Measurements from ENCODE around the gene TESMIN. TPM values are rescaled to one million over a fixed set of nuclear protein-coding genes. Genes with fewer than 3 reads are reported as not detected.

TESMIN gene
- total RNA-seq, 6 donors from 2014 or later, result 0.76 to 7.3 (median 1.8) TPM

- WGBS, 2 donors, result 94 to 97% methylated on average over 11 to 16 of the region's 16 CpGs
- Histone ChIP-seq H3K27ac (no peak overlapping the region), H3K27me3 (no peaks in the 10 kb centered on the region), H3K4me3 (no peak overlapping the region), H3K4me1 (no peaks in the 10 kb centered on the region), H3K36me3 (peaks cover 16 to 99% (median 64%) of the 10 kb centered on the region in 4 donors), H3K9me3 (no peaks in the 10 kb centered on the region)
- peak in 1 of 2 donors; percentile 46 for DNase-seq
- no peak for ATAC-seq (ENCODE audit: low FRiP score in 2 of 2)
- no peak for TF ChIP-seq POLR2A (IDR thresholded peaks at IDR 0.05)
Observed at GRCh38 chr11:68784653-68785052, 33.3 kb upstream of the TESMIN start.

DNA sequence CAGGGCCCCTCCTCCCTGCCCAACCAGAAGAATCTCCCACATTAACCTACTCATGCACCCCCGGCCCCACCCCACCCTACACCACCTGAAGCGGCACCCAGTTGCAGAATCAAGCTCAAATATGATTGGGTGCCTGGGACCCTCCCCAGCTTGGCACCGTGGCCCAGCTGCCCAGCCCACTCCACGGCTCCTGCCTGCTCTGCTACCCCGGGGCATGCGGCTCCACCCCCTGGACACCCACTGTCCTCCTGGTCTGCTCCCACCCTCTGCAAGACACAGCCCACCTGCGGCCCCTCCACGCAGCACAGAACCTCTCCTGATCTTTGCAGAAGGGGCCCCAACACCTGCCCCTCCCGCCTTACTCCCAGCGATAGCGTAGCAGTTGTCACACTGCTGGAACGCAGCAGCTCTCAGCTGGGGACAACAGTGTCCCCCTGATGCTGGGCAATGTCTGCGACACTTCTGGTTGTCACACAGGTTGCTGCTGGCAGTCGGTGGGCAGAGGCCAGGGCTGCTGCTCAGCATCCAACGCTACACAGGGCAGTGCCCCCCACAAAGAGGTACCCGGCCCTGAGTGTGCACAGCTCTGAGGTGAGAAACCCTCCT is 32.0 kb upstream of the TESMIN start:
- Histone ChIP-seq H3K4me3 (no peak overlapping the region), H3K27ac (no peak overlapping the region), H3K9me3 (no peaks in the 10 kb centered on the region), H3K27me3 (no peaks in the 10 kb centered on the region), H3K4me1 (no peaks in the 10 kb centered on the region), H3K36me3 (peaks cover 16 to 99% (median 71%) of the 10 kb centered on the region in 4 donors)
- TF ChIP-seq, protein P1, sequence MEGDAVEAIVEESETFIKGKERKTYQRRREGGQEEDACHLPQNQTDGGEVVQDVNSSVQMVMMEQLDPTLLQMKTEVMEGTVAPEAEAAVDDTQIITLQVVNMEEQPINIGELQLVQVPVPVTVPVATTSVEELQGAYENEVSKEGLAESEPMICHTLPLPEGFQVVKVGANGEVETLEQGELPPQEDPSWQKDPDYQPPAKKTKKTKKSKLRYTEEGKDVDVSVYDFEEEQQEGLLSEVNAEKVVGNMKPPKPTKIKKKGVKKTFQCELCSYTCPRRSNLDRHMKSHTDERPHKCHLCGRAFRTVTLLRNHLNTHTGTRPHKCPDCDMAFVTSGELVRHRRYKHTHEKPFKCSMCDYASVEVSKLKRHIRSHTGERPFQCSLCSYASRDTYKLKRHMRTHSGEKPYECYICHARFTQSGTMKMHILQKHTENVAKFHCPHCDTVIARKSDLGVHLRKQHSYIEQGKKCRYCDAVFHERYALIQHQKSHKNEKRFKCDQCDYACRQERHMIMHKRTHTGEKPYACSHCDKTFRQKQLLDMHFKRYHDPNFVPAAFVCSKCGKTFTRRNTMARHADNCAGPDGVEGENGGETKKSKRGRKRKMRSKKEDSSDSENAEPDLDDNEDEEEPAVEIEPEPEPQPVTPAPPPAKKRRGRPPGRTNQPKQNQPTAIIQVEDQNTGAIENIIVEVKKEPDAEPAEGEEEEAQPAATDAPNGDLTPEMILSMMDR (IDR thresholded peaks at IDR 0.05), result no peak
- TF ChIP-seq POLR2A (IDR thresholded peaks at IDR 0.05) (no peak), EP300 (IDR thresholded peaks at IDR 0.05) (no peak), POLR2AphosphoS5 (IDR thresholded peaks at IDR 0.05) (no peak)
- DNase-seq (peak in 1 of 2 donors; percentile 51), ATAC-seq (ENCODE audit: low FRiP score in 2 of 2) (peak in 1 of 2 donors; percentile 11)
- 95 to 97% methylated on average over 13 to 16 of the region's 16 CpGs for WGBS, 2 donors

GRCh38 chr11:68782711-68783110 is 31.4 kb upstream of the TESMIN start:
- Histone ChIP-seq H3K4me3 (no peak overlapping the region), H3K9me3 (no peaks in the 10 kb centered on the region), H3K4me1 (no peaks in the 10 kb centered on the region), H3K27ac (no peak overlapping the region), H3K27me3 (no peaks in the 10 kb centered on the region), H3K36me3 (peaks cover 19 to 100% (median 71%) of the 10 kb centered on the region in 4 donors)
- 96 to 97% methylated on average over 26 of the region's 26 CpGs for WGBS, 2 donors
- TF ChIP-seq EP300 (IDR thresholded peaks at IDR 0.05) (no peak), POLR2A (IDR thresholded peaks at IDR 0.05) (no peak), POLR2AphosphoS5 (IDR thresholded peaks at IDR 0.05) (no peak)
- TF ChIP-seq, protein P1 (IDR thresholded peaks at IDR 0.05), result no peak
- DNase-seq (peak in 1 of 2 donors; percentile 63), ATAC-seq (ENCODE audit: low FRiP score in 2 of 2) (no peak)

DNA sequence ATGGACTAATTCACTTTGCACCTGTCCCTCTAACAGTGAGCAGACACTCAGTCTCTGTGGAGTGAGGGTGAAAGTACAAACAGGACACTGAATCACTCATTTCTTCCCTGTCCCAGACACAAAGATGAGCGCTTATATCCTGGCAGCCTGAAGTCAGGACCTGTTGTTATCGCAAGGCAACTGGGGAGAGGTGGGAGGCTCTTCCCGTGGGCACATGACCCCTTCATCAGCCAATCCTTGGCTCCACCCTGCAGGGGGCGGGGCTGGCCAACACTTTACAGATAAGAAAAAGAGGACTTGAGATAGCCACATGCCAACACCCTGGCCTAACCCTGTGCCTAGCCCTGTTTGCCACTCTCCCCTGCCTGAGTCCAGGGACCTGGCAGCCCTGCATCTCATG is 29.5 kb upstream of the TESMIN start:
- H3K36me3 ChIP-seq, result peaks cover 23 to 100% (median 79%) of the 10 kb centered on the region in 4 donors
- peak; percentile 60 to 68 for DNase-seq
- no peak overlapping the region for H3K4me3 ChIP-seq
- TF ChIP-seq EP300 (IDR thresholded peaks at IDR 0.05) (no peak), POLR2AphosphoS5 (IDR thresholded peaks at IDR 0.05) (no peak)
- WGBS, 2 donors, result 60% methylated on average over 4 of the region's 4 CpGs; no CpG with 5 or more reads in 1 of the 2 donors
- peak; percentile 41 to 73 for ATAC-seq (ENCODE audit: low FRiP score in 2 of 2)
- no peak overlapping the region for H3K27ac ChIP-seq
- no peaks in the 10 kb centered on the region for H3K4me1 ChIP-seq
- H3K9me3 ChIP-seq, result no peaks in the 10 kb centered on the region
- no peaks in the 10 kb centered on the region for H3K27me3 ChIP-seq

DNA sequence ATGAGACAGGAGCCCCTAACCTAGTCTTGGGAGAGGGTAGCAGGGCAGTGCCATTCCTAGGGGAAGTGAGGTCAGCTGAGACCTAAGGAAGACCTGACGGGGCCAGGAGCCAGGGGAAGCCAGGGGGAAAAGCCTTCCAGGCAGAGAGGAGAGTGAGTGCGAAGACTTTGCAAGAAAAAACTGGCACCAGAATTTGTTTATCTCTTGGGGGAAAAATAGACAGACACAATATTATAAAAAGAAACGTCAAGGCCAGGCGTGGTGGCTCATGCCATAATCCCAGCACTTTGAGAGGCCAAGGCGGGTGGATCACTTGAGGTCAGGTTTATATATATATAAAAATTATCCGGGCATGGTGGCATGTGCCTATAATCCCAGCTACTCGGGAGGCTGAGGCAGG is 26.9 kb upstream of the TESMIN start:
- Histone ChIP-seq H3K27me3 (no peaks in the 10 kb centered on the region), H3K27ac (no peak overlapping the region), H3K4me3 (no peak overlapping the region), H3K36me3 (peaks cover 31 to 100% (median 86%) of the 10 kb centered on the region in 4 donors), H3K4me1 (no peaks in the 10 kb centered on the region), H3K9me3 (no peaks in the 10 kb centered on the region)
- DNase-seq (no peak), ATAC-seq (ENCODE audit: low FRiP score in 2 of 2) (no peak)
- WGBS, 2 donors, result 76 to 78% methylated on average over 7 of the region's 7 CpGs
- TF ChIP-seq EP300 (IDR thresholded peaks at IDR 0.05) (no peak), POLR2A (IDR thresholded peaks at IDR 0.05) (no peak), POLR2AphosphoS5 (IDR thresholded peaks at IDR 0.05) (no peak)
- TF ChIP-seq, protein P1 (IDR thresholded peaks at IDR 0.05), result no peak

Data from upper lobe of left lung (tissue), 6 donors.